Progenitor cell of endocrine pancreas (in vitro differentiated cells): ENCODE results near the gene PSMB9. TPM values are rescaled to one million over a fixed set of nuclear protein-coding genes. Genes with fewer than 3 reads are reported as not detected.

Source experiments
- DNase-seq: peaks from one replicate; pipeline ENCODE4 v3.0.0; 2021; ENCODE audit warnings: low spot score; ENCODE audit not compliant: unreplicated experiment
- H3K27ac Mint-ChIP-seq: 2 replicates; pipeline ENCODE4 v1.8.0; 2021; ENCODE audit warnings: mild to moderate bottlenecking, moderate library complexity, mixed read lengths
- H3K27me3 Mint-ChIP-seq: 2 replicates; pipeline ENCODE4 v1.8.0; 2021; ENCODE audit warnings: mixed read lengths
- H3K36me3 Mint-ChIP-seq: 2 replicates; pipeline ENCODE4 v1.8.0; 2022; ENCODE audit warnings: mixed read lengths; ENCODE audit not compliant: insufficient read depth
- H3K4me1 Mint-ChIP-seq: 2 replicates; pipeline ENCODE4 v1.8.0; 2021; ENCODE audit warnings: low read depth, mixed read lengths
- H3K4me3 Mint-ChIP-seq: 2 replicates; pipeline ENCODE4 v1.8.0; 2021; ENCODE audit warnings: low read depth, mild to moderate bottlenecking, moderate library complexity, mixed read lengths
- H3K9me3 Mint-ChIP-seq: 2 replicates; pipeline ENCODE4 v1.8.0; 2021; ENCODE audit warnings: low read depth, mixed read lengths
- CTCF ChIP-seq: fragments of 200-600 bp; sonication (generic); IDR thresholded peaks from one replicate; pipeline ENCODE4 v1.5.0; 2021; ENCODE audit warnings: antibody characterized with exemption, mild to moderate bottlenecking; ENCODE audit not compliant: unreplicated experiment
- total RNA-seq: library from RNA; stranded (reverse); gene quantifications from 2 replicates; pipeline ENCODE4 v1.2.1, GENCODE V29; 2021

Gene PSMB9
- total RNA-seq, 1 donor from 2014 or later: not detected

GRCh38 chr6:32908897-32909296, 54.9 kb downstream of the PSMB9 start:
- Mint-ChIP-seq H3K4me1 (peaks cover 1% of the 10 kb centered on the region), H3K36me3 (no peaks in the 10 kb centered on the region), H3K4me3 (no peak overlapping the region), H3K9me3 (no peaks in the 10 kb centered on the region), H3K27ac (no peak overlapping the region), H3K27me3 (peaks cover 14% of the 10 kb centered on the region)
- DNase-seq: no peak
- TF ChIP-seq CTCF: no peak

Other genes starting within 250 kb of the PSMB9 start
- gene HLA-DQA1, start 216.8 kb upstream of the PSMB9 start, total RNA-seq: not detected in 2 replicates
- 6.1 TPM in 2 replicates for gene HLA-DQB1, start 187.5 kb upstream of the PSMB9 start, total RNA-seq
- 0.44 and 0.79 TPM in 2 replicates for gene HLA-DQA2, start 112.8 kb upstream of the PSMB9 start, total RNA-seq
- not detected in 2 replicates for gene HLA-DQB2, start 90.7 kb upstream of the PSMB9 start, total RNA-seq
- not detected in 2 replicates for gene HLA-DOB, start 37.2 kb upstream of the PSMB9 start, total RNA-seq
- gene TAP2, start 15.5 kb upstream of the PSMB9 start, total RNA-seq: 2.0 and 5.1 TPM in 2 replicates
- gene PSMB8, start 10.1 kb upstream of the PSMB9 start, total RNA-seq: 0.29 TPM in 1 of 2 replicates, not detected in the other
- gene TAP1, start 488 bp upstream of the PSMB9 start, total RNA-seq: 0.50 and 1.1 TPM in 2 replicates
- 1.1 and 1.8 TPM in 2 replicates for gene HLA-DMB, start 86.8 kb downstream of the PSMB9 start, total RNA-seq
- gene HLA-DMA, start 98.9 kb downstream of the PSMB9 start, total RNA-seq: 3.3 and 3.4 TPM in 2 replicates
- 229 and 238 TPM in 2 replicates for gene BRD2, start 114.4 kb downstream of the PSMB9 start, total RNA-seq
- gene HLA-DOA, start 155.4 kb downstream of the PSMB9 start, total RNA-seq: 4.1 and 5.6 TPM in 2 replicates
- gene HLA-DPA1, start 219.5 kb downstream of the PSMB9 start, total RNA-seq: 0.89 and 1.8 TPM in 2 replicates
- gene HLA-DPB1, start 221.8 kb downstream of the PSMB9 start, total RNA-seq: 13.5 and 17.9 TPM in 2 replicates